Activated CD4-positive, alpha-beta T cell treated with anti-CD3 and anti-CD28 coated beads, Interleukin-2, Interleukin-4, amounts not matched to agents 100 ng/mL and 50 ng/mL, durations not matched to agents 16 hours and 8 hours (primary cell): Measurements from ENCODE around the gene ZFC3H1.
A peak's percentile ranks its signal among the peaks of the same experiment; 100 is the strongest.
"Not testable (repeated sequence)": the region's sequence is repeated elsewhere in the genome, so short reads cannot be mapped to it uniquely, and the experiment has no call there.

Experiments
- DNase-seq: peaks from one replicate; pipeline ENCODE4 v3.0.0-alpha.2; 2020; ENCODE audit warnings: low spot score

The ZFC3H1 gene

GRCh38 chr12:71663561-71664410 lies at the start of gene ZFC3H1, which contains the start of gene THAP2:
TSS of gene ZFC3H1 (minus strand) at chr12:71663848. CDS start at chr12:71663610, 238 bp downstream.
TSS of gene THAP2 (plus strand) at chr12:71664301. CDS start at chr12:71664510, 209 bp downstream.
- DNase-seq: peak; percentile 97

GRCh38 chr12:71710276-71711125 lies 46.9 kb upstream of the ZFC3H1 start:
- no peak for DNase-seq

GRCh38 chr12:71708658-71709057 lies 45.0 kb upstream of the ZFC3H1 start:
- DNase-seq: no peak

GRCh38 chr12:71704920-71705319 lies 41.3 kb upstream of the ZFC3H1 start:
- no peak for DNase-seq

- no peak for DNase-seq
Observed at GRCh38 chr12:71703206-71703605, 39.6 kb upstream of the ZFC3H1 start.

- DNase-seq: no peak
Observed at GRCh38 chr12:71702590-71702989, 38.9 kb upstream of the ZFC3H1 start.

- DNase-seq: not testable (repeated sequence)
Observed at GRCh38 chr12:71702181-71702580, 38.5 kb upstream of the ZFC3H1 start.

- DNase-seq: no peak
Observed at GRCh38 chr12:71695782-71696181, 32.1 kb upstream of the ZFC3H1 start.

- DNase-seq: no peak
Observed at GRCh38 chr12:71694099-71694820, 30.6 kb upstream of the ZFC3H1 start.

- not testable (repeated sequence) for DNase-seq
Observed at GRCh38 chr12:71693651-71694050, 30.0 kb upstream of the ZFC3H1 start.

- DNase-seq: no peak
Observed at GRCh38 chr12:71693126-71693525, 29.5 kb upstream of the ZFC3H1 start.

- no peak for DNase-seq
Observed at GRCh38 chr12:71691504-71692129, 28.0 kb upstream of the ZFC3H1 start.

- DNase-seq: no peak
Observed at GRCh38 chr12:71688961-71689570, 25.4 kb upstream of the ZFC3H1 start.

GRCh38 chr12:71687172-71687571 lies 23.5 kb upstream of the ZFC3H1 start:
- DNase-seq: not testable (repeated sequence)

GRCh38 chr12:71686658-71687025 lies 23.0 kb upstream of the ZFC3H1 start:
- no peak for DNase-seq

GRCh38 chr12:71685914-71686657 lies 22.4 kb upstream of the ZFC3H1 start, which contains the start of gene TMEM19:
TSS of gene TMEM19 (plus strand) at chr12:71686082. CDS start at chr12:71686681, 599 bp downstream.
- DNase-seq: peak; percentile 87

- DNase-seq: no peak
Observed at GRCh38 chr12:71685312-71685906, 21.8 kb upstream of the ZFC3H1 start.

- peak; percentile 40 for DNase-seq
Observed at GRCh38 chr12:71684081-71684480, 20.4 kb upstream of the ZFC3H1 start.

- no peak for DNase-seq
Observed at GRCh38 chr12:71683633-71684032, 20.0 kb upstream of the ZFC3H1 start.

- no peak for DNase-seq
Observed at GRCh38 chr12:71682466-71682865, 18.8 kb upstream of the ZFC3H1 start.
